Measurements from ENCODE around the gene DOP1B. TPM values are rescaled to one million over a fixed set of nuclear protein-coding genes. Genes with fewer than 3 reads are reported as not detected.

Gene DOP1B
- total and polyA plus RNA-seq, 10 of the 15 experiments (the other 5 are each of a cell fraction or from before 2014, with no cell fraction given), result 1.2 to 12.2 (median 4.3) TPM

DNA sequence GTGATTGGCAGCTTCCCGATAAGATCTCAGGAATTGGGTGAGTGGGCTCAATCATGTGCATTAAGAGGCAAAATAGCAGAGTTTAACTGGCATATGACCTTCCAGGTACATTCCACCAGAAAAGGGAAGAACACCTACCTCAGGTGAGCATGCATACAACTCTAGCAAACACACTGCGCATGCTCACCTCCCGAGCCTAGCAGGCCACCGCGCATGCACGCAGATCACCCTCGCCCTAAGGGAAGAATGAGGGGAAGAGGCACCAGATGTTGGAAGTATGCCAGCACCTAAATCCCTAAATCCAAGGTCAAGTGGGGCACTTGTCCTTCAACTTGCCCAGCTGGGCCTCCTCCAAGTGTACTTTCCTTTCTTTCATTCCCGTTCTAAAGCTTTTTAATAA is 45.4 kb upstream of the DOP1B start:
- Histone ChIP-seq H3K27me3 (replicated peaks in 1 of 2; ENCODE audit: control insufficient read depth in 2 of 2, insufficient read depth in 2 of 2, low read length in 1 of 2) (no peaks in the 10 kb centered on the region), H3K4me1 (ENCODE audit: control insufficient read depth, insufficient read depth, low read length) (peaks cover 7% of the 10 kb centered on the region), H4K20me1 (ENCODE audit: control insufficient read depth, insufficient read depth) (no peaks in the 10 kb centered on the region), H3K9me3 (replicated peaks; ENCODE audit: control insufficient read depth, insufficient read depth, low read length) (no peaks in the 10 kb centered on the region), H2AFZ (ENCODE audit: control insufficient read depth, low read depth, low read length) (no peak overlapping the region), H3K79me2 (ENCODE audit: control insufficient read depth, insufficient read depth, low read length) (no peaks in the 10 kb centered on the region), H3K4me3 (no peak overlapping the region), H3K9ac (ENCODE audit: control insufficient read depth, insufficient read depth, low read length) (no peak overlapping the region), H3K36me3 (ENCODE audit: control insufficient read depth in 2 of 2, insufficient read depth in 2 of 2, low read length in 1 of 2) (no peaks in the 10 kb centered on the region), H3K4me2 (ENCODE audit: control insufficient read depth, insufficient read depth) (no peak overlapping the region), H3K27ac (ENCODE audit: control insufficient read depth, insufficient read depth) (no peak overlapping the region)
- in situ Hi-C loops (cut with MboI), result no loop called here
- FAIRE-seq (no peak), DNase-seq (ENCODE audit: low read depth, low spot score) (no peak), ATAC-seq (no peak)
- no TSS peak for BruUV-seq (replicated peaks)
- 85% methylated on average over 8 of the region's 8 CpGs for whole genome bisulfite sequencing (ENCODE audit: insufficient coverage, insufficient replicate concordance, low lambda C conversion rate, missing lambda C conversion rate)
- ChIA-PET RAD21 (ENCODE audit: unreplicated experiment) (interaction anchor here (2.3 kb wide), 1 partner anchor 83 kb away, joined by 9 read pairs; no protein-coding TSS in a partner anchor), SMC1A (ENCODE audit: uncharacterized antibody, unreplicated experiment) (interaction anchor here (1.0 to 1.4 kb wide), 2 partner anchors 8 to 11 kb away, joined by 3 to 6 read pairs; no protein-coding TSS in a partner anchor), POLR2A (no interaction called here), CTCF (interaction anchor here (1.1 to 2.3 kb wide), 8 partner anchors 8 to 271 kb away, joined by 3 to 12 read pairs (median 4); no protein-coding TSS in a partner anchor)
- no peak for TF ChIP-seq FOXM1 (IDR thresholded peaks at IDR 0.05; ENCODE audit: low read depth, low read length)
- TF ChIP-seq ATF7 (IDR thresholded peaks at IDR 0.05; ENCODE audit: low read depth), result no peak
- TF ChIP-seq, protein P1, sequence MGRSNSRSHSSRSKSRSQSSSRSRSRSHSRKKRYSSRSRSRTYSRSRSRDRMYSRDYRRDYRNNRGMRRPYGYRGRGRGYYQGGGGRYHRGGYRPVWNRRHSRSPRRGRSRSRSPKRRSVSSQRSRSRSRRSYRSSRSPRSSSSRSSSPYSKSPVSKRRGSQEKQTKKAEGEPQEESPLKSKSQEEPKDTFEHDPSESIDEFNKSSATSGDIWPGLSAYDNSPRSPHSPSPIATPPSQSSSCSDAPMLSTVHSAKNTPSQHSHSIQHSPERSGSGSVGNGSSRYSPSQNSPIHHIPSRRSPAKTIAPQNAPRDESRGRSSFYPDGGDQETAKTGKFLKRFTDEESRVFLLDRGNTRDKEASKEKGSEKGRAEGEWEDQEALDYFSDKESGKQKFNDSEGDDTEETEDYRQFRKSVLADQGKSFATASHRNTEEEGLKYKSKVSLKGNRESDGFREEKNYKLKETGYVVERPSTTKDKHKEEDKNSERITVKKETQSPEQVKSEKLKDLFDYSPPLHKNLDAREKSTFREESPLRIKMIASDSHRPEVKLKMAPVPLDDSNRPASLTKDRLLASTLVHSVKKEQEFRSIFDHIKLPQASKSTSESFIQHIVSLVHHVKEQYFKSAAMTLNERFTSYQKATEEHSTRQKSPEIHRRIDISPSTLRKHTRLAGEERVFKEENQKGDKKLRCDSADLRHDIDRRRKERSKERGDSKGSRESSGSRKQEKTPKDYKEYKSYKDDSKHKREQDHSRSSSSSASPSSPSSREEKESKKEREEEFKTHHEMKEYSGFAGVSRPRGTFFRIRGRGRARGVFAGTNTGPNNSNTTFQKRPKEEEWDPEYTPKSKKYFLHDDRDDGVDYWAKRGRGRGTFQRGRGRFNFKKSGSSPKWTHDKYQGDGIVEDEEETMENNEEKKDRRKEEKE (IDR thresholded peaks at IDR 0.05), result no peak
- TF ChIP-seq, protein P2, sequence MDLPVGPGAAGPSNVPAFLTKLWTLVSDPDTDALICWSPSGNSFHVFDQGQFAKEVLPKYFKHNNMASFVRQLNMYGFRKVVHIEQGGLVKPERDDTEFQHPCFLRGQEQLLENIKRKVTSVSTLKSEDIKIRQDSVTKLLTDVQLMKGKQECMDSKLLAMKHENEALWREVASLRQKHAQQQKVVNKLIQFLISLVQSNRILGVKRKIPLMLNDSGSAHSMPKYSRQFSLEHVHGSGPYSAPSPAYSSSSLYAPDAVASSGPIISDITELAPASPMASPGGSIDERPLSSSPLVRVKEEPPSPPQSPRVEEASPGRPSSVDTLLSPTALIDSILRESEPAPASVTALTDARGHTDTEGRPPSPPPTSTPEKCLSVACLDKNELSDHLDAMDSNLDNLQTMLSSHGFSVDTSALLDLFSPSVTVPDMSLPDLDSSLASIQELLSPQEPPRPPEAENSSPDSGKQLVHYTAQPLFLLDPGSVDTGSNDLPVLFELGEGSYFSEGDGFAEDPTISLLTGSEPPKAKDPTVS (IDR thresholded peaks at IDR 0.05; ENCODE audit: low read depth, low read length), result no peak
- TF ChIP-seq, protein P3, sequence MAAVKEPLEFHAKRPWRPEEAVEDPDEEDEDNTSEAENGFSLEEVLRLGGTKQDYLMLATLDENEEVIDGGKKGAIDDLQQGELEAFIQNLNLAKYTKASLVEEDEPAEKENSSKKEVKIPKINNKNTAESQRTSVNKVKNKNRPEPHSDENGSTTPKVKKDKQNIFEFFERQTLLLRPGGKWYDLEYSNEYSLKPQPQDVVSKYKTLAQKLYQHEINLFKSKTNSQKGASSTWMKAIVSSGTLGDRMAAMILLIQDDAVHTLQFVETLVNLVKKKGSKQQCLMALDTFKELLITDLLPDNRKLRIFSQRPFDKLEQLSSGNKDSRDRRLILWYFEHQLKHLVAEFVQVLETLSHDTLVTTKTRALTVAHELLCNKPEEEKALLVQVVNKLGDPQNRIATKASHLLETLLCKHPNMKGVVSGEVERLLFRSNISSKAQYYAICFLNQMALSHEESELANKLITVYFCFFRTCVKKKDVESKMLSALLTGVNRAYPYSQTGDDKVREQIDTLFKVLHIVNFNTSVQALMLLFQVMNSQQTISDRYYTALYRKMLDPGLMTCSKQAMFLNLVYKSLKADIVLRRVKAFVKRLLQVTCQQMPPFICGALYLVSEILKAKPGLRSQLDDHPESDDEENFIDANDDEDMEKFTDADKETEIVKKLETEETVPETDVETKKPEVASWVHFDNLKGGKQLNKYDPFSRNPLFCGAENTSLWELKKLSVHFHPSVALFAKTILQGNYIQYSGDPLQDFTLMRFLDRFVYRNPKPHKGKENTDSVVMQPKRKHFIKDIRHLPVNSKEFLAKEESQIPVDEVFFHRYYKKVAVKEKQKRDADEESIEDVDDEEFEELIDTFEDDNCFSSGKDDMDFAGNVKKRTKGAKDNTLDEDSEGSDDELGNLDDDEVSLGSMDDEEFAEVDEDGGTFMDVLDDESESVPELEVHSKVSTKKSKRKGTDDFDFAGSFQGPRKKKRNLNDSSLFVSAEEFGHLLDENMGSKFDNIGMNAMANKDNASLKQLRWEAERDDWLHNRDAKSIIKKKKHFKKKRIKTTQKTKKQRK (IDR thresholded peaks at IDR 0.05; ENCODE audit: low read depth, low read length), result no peak
- TF ChIP-seq, protein P4, sequence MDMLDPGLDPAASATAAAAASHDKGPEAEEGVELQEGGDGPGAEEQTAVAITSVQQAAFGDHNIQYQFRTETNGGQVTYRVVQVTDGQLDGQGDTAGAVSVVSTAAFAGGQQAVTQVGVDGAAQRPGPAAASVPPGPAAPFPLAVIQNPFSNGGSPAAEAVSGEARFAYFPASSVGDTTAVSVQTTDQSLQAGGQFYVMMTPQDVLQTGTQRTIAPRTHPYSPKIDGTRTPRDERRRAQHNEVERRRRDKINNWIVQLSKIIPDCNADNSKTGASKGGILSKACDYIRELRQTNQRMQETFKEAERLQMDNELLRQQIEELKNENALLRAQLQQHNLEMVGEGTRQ (IDR thresholded peaks at IDR 0.05; ENCODE audit: borderline replicate concordance, low read depth, low read length), result no peak
- no peak for TF ChIP-seq SUZ12 (IDR thresholded peaks at IDR 0.05; ENCODE audit: unreplicated experiment)
- no peak for TF ChIP-seq ESRRA (IDR thresholded peaks at IDR 0.05; ENCODE audit: low read length)
- no peak for TF ChIP-seq BHLHE40 (IDR thresholded peaks at IDR 0.05; ENCODE audit: borderline replicate concordance in 1 of 2, low read depth in 2 of 2, low read length in 1 of 2)
- intact Hi-C loops (cut with micrococcal nuclease; ENCODE audit: unreplicated experiment), result loop anchor here (5.0 to 10.0 kb wide), 2 partner anchors 166 to 269 kb away; no protein-coding TSS in a partner anchor
